ENCODE results near the gene ZBTB40.

Gene ZBTB40

GRCh38 chr1:22417466-22417865 is 34.2 kb upstream of the ZBTB40 start:
- H3K27ac ChIP-seq = no peak overlapping the region
- no peak for TF ChIP-seq CTCF (conservative IDR thresholded peaks at IDR 0.05)

- no peak for TF ChIP-seq CTCF (conservative IDR thresholded peaks at IDR 0.05)
- H3K27ac ChIP-seq = no peak overlapping the region
Observed at GRCh38 chr1:22418312-22418711, 33.3 kb upstream of the ZBTB40 start.

GRCh38 chr1:22418933-22419382 is 32.7 kb upstream of the ZBTB40 start:
- TF ChIP-seq CTCF (conservative IDR thresholded peaks at IDR 0.05) = no peak
- no peak overlapping the region for H3K27ac ChIP-seq

- H3K27ac ChIP-seq = no peak overlapping the region
- TF ChIP-seq CTCF (conservative IDR thresholded peaks at IDR 0.05) = peak; percentile 90
Observed at GRCh38 chr1:22420455-22421053, 31.1 kb upstream of the ZBTB40 start.

GRCh38 chr1:22426781-22427180 is 24.9 kb upstream of the ZBTB40 start:
- H3K27ac ChIP-seq = no peak overlapping the region
- no peak for TF ChIP-seq CTCF (conservative IDR thresholded peaks at IDR 0.05)

- H3K27ac ChIP-seq = no peak overlapping the region
Observed at GRCh38 chr1:22428672-22429071, 23.0 kb upstream of the ZBTB40 start.

GRCh38 chr1:22431965-22432364 is 19.7 kb upstream of the ZBTB40 start:
- TF ChIP-seq CTCF (conservative IDR thresholded peaks at IDR 0.05) = no peak
- H3K27ac ChIP-seq = no peak overlapping the region

More at GRCh38 chr1:22428672-22429071, 23.0 kb upstream of the ZBTB40 start:
- TF ChIP-seq CTCF (conservative IDR thresholded peaks at IDR 0.05) = no peak
